Calu3 (cell line): ENCODE data around the gene UBC. TPM values are rescaled to one million over a fixed set of nuclear protein-coding genes. Genes with fewer than 3 reads are reported as not detected.
"Not testable (repeated sequence)": the region's sequence is repeated elsewhere in the genome, so short reads cannot be mapped to it uniquely, and the experiment has no call there.

Experiments
- BruUV-seq: library from RNA; stranded (reverse); fragments of 400-500 nt; replicated peaks from 2 replicates; lab custom pipeline; 2021; lab: Mats Ljungman, UMichigan
- CTCF ChIA-PET: fragments of 300-600 bp; sonication (Branson Sonifier 250); formaldehyde crosslinking; loops from one replicate; lab custom pipeline; 2022; ENCODE audit warnings: antibody characterized with exemption; lab: Charles Lee
- DNase-seq: peaks from one replicate; pipeline ENCODE4 v3.0.0; 2022
- H3K27ac Mint-ChIP-seq: one replicate; pipeline ENCODE4 v1.8.0; 2022; ENCODE audit warnings: mixed read lengths; ENCODE audit not compliant: unreplicated experiment
- H3K27me3 Mint-ChIP-seq: one replicate; pipeline ENCODE4 v1.8.0; 2022; ENCODE audit warnings: mixed read lengths; ENCODE audit not compliant: unreplicated experiment
- H3K36me3 Mint-ChIP-seq: one replicate; pipeline ENCODE4 v1.8.0; 2022; ENCODE audit warnings: mild to moderate bottlenecking, moderate library complexity, mixed read lengths; ENCODE audit not compliant: insufficient read depth, unreplicated experiment
- H3K4me1 Mint-ChIP-seq: one replicate; pipeline ENCODE4 v1.8.0; 2022; ENCODE audit warnings: mild to moderate bottlenecking, low read depth, mixed read lengths; ENCODE audit not compliant: unreplicated experiment
- H3K4me3 Mint-ChIP-seq: one replicate; pipeline ENCODE4 v1.8.0; 2022; ENCODE audit warnings: mild to moderate bottlenecking, low read depth, moderate library complexity, mixed read lengths; ENCODE audit not compliant: unreplicated experiment
- H3K9me3 Mint-ChIP-seq: one replicate; pipeline ENCODE4 v1.8.0; 2022; ENCODE audit warnings: low read depth, mixed read lengths; ENCODE audit not compliant: unreplicated experiment
- CTCF ChIP-seq: fragments of 200-600 bp; IDR thresholded peaks from one replicate; pipeline ENCODE4 v1.8.0; 2022; ENCODE audit warnings: antibody characterized with exemption; ENCODE audit not compliant: unreplicated experiment
- intact Hi-C: fragments of 100-400 bp; cut with micrococcal nuclease; formaldehyde crosslinking; loops from one replicate; pipeline ENCODE4 v1.10.0; 2022; ENCODE audit not compliant: unreplicated experiment
- total RNA-seq: library from RNA; stranded (reverse); gene quantifications from 2 replicates; pipeline ENCODE4 v1.2.3, GENCODE V29; 2022

The UBC gene
- total RNA-seq, 1 experiment from 2014 or later: 1,247 TPM

DNA sequence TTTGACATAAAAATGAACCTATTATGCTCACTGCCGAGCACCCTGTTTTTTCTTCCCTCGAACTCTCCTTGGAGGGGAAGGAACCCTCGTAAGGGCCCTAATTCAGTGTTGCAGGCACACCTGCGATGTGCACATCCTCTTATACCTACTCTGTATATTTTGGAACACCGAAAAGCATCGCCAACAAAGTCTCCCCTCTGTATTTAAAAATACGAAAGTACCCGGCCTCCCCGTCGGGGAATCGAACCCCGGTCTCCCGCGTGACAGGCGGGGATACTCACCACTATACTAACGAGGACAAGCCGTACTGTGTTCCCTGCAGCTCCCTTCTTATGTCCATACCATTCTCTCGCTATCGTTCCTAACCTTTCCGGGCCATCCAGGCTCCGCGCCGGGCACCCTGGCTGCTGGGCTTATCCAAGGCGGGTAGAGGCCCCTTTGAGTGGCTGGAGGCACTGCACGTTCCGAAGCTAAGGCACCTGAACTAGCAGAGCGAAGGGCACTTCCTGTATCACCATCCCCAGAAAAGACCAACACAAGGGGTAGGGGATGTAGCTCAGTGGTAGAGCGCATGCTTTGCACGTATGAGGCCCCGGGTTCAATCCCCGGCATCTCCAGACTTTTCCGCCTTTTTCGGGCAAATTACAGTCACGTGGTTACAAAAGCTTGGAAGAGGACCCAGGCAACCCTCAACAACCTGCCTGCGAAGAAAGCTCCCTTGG, 25.1 kb upstream of the UBC start:
- intact Hi-C loops: loop anchor here (1.0 kb wide), 2 partner anchors 11 to 33 kb away; no protein-coding TSS in a partner anchor
- Mint-ChIP-seq H3K4me1 (peaks cover 22% of the 10 kb centered on the region), H3K27me3 (no peaks in the 10 kb centered on the region), H3K36me3 (peaks cover 20% of the 10 kb centered on the region), H3K4me3 (no peak overlapping the region), H3K27ac (no peak overlapping the region), H3K9me3 (no peaks in the 10 kb centered on the region)
- CTCF ChIA-PET: interaction anchor here (0.6 to 4.9 kb wide), 14 partner anchors 9 to 961 kb away, joined by 3 to 91 read pairs (median 5); no protein-coding TSS in a partner anchor
- peak; percentile 92 for DNase-seq
- TF ChIP-seq CTCF: no peak
- BruUV-seq: no TSS peak

DNA sequence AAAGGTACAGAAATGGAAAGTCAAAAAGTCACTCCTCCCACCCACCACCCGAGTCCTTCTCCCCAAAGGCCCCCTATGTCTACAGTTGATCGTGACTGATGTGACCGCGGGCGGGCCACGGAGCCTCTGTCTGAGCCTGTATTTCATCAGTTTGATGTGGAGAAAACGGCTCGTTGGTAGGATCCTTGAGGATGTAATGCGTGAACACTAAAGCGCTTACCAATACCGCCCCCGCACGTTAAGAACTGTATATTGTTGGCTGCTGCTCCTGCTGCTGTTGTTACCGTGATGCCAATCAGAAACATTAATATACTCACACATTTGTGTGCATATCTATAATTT, 24.6 kb upstream of the UBC start:
- peaks cover 20% of the 10 kb centered on the region for H3K36me3 Mint-ChIP-seq
- peaks cover 22% of the 10 kb centered on the region for H3K4me1 Mint-ChIP-seq
- DNase-seq: peak; percentile 79
- no TSS peak for BruUV-seq
- CTCF ChIA-PET: interaction anchor here (0.9 to 4.9 kb wide), 5 partner anchors 16 to 56 kb away, joined by 3 to 91 read pairs (median 5); no protein-coding TSS in a partner anchor
- no peaks in the 10 kb centered on the region for H3K9me3 Mint-ChIP-seq
- no peak overlapping the region for H3K4me3 Mint-ChIP-seq
- no peak overlapping the region for H3K27ac Mint-ChIP-seq
- H3K27me3 Mint-ChIP-seq: no peaks in the 10 kb centered on the region
- peak; percentile 23 for TF ChIP-seq CTCF
- intact Hi-C loops: loop anchor here (1.0 kb wide), 2 partner anchors 11 to 33 kb away; no protein-coding TSS in a partner anchor

DNA sequence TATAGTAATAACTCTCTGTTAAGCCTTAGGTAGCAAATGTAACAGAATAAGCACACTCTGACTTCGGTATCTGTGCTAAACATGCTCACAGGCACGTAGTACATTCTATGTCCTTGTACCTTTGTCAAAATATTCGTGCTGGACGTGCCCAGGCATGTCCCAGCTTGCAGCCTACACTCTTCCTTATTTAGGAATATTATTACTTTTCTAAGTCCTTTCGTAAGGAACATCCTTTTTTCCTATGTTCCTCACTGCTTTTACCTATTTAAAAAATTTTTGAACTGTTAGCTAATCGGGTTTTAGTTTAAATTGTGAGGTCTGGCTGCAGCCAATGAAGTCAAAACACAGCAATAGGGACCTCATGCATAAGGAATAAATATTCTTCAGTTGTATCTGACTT, 24.1 kb upstream of the UBC start:
- H3K4me1 Mint-ChIP-seq: peaks cover 22% of the 10 kb centered on the region
- intact Hi-C loops: no loop called here
- no peak for DNase-seq
- TSS peak; percentile 89 for BruUV-seq
- TF ChIP-seq CTCF: no peak
- CTCF ChIA-PET: interaction anchor here (0.9 to 4.9 kb wide), 4 partner anchors 11 to 32 kb away, joined by 4 to 91 read pairs (median 35); no protein-coding TSS in a partner anchor
- H3K27me3 Mint-ChIP-seq: no peaks in the 10 kb centered on the region
- no peak overlapping the region for H3K27ac Mint-ChIP-seq
- H3K36me3 Mint-ChIP-seq: peaks cover 18% of the 10 kb centered on the region
- no peak overlapping the region for H3K4me3 Mint-ChIP-seq
- no peaks in the 10 kb centered on the region for H3K9me3 Mint-ChIP-seq

- no peaks in the 10 kb centered on the region for H3K9me3 Mint-ChIP-seq
- H3K4me1 Mint-ChIP-seq: peaks cover 22% of the 10 kb centered on the region
- CTCF ChIA-PET: interaction anchor here (0.9 to 4.9 kb wide), 4 partner anchors 10 to 31 kb away, joined by 4 to 91 read pairs (median 35); no protein-coding TSS in a partner anchor
- no peak overlapping the region for H3K4me3 Mint-ChIP-seq
- no peak for DNase-seq
- H3K36me3 Mint-ChIP-seq: peaks cover 13% of the 10 kb centered on the region
- no TSS peak for BruUV-seq
- no peaks in the 10 kb centered on the region for H3K27me3 Mint-ChIP-seq
- H3K27ac Mint-ChIP-seq: no peak overlapping the region
- intact Hi-C loops: no loop called here
- TF ChIP-seq CTCF: no peak
These were observed 23.7 kb upstream of the UBC start for GRCh38 chr12:124938108-124938507.

- peaks cover 49% of the 10 kb centered on the region for H3K4me1 Mint-ChIP-seq
- H3K27ac Mint-ChIP-seq, intact Hi-C loops, H3K9me3 Mint-ChIP-seq, H3K4me3 Mint-ChIP-seq, DNase-seq, BruUV-seq: not testable (repeated sequence)
- CTCF ChIA-PET: interaction anchor here (1.3 kb wide), 1 partner anchor 11 kb away, joined by 3 read pairs; no protein-coding TSS in a partner anchor
- peaks cover 16% of the 10 kb centered on the region for H3K27me3 Mint-ChIP-seq
- peaks cover 43% of the 10 kb centered on the region for H3K36me3 Mint-ChIP-seq
These were observed 17.1 kb upstream of the UBC start for GRCh38 chr12:124931528-124931927.
